Gastrocnemius medialis (tissue), 4 donors: ENCODE data around the gene RGS19. TPM values are rescaled to one million over a fixed set of nuclear protein-coding genes. Genes with fewer than 3 reads are reported as not detected.

Experiments
- ATAC-seq, 2 donors: fragments of 150-250 bp; one replicate each; pipeline ENCODE4 v1.9.1; 2016
- DNase-seq, 2 donors: peaks; one replicate each; pipeline ENCODE4 v3.0.0-alpha.2; 2019
- H3K27ac ChIP-seq, 4 donors: fragments of 200-600 bp; sonication (generic); 1 replicate in 1 of 4; 2 replicates in 3 of 4; pipeline ENCODE4 v1.5.1; 2016 to 2018; ENCODE audit warnings: mild to moderate bottlenecking in 2 of 4, moderate library complexity in 1 of 4
- H3K27me3 ChIP-seq, 3 donors: fragments of 200-600 bp; sonication (generic) in 2 of 3; 1 replicate in 1 of 3; 2 replicates in 2 of 3; pipeline versions ENCODE4 v1.5.1 to v1.6.0; 2016 to 2019; ENCODE audit warnings: mild to moderate bottlenecking in 1 of 3, moderate library complexity in 1 of 3
- H3K36me3 ChIP-seq, 2 donors: fragments of 200-600 bp; sonication (generic) in 1 of 2; one replicate each; pipeline ENCODE4 v1.5.1; 2017 to 2018
- H3K4me1 ChIP-seq, 2 donors: fragments of 200-600 bp; sonication (generic) in 1 of 2; one replicate each; pipeline ENCODE4 v1.5.1; 2016 to 2017; ENCODE audit warnings: mild to moderate bottlenecking in 2 of 2
- H3K4me3 ChIP-seq, 4 donors: fragments of 200-600 bp; sonication (generic) in 3 of 4; 1 replicate in 1 of 4; 2 replicates in 3 of 4; pipeline ENCODE4 v1.5.1; 2016 to 2019; ENCODE audit warnings: mild to moderate bottlenecking in 2 of 4
- H3K9me3 ChIP-seq, 3 donors: fragments of 200-600 bp; sonication (generic) in 2 of 3; 1 replicate in 1 of 3; 2 replicates in 2 of 3; pipeline ENCODE4 v1.5.1; 2016 to 2019
- POLR2A ChIP-seq, 2 donors: fragments of 450-650 bp; IDR thresholded peaks; one replicate each; pipeline ENCODE4 v1.6.1; 2017; ENCODE audit warnings: antibody characterized with exemption in 2 of 2, mild to moderate bottlenecking in 2 of 2, moderate library complexity in 2 of 2
- in situ Hi-C, 4 donors: fragments of 200-750 bp; cut with MboI; loops; one replicate each; pipeline versions ENCODE4 v1.15.0 to v1.8.0; 2017; ENCODE audit warnings: low sequenced_read_pairs in 4 of 4
- intact Hi-C: fragments of 100-400 bp; cut with DNase I; formaldehyde crosslinking; loops from one replicate; pipeline ENCODE4 v1.15.1; 2023; ENCODE audit warnings: low total_unique reads
- total RNA-seq, 4 donors: library from RNA; depleted of rRNA; stranded (reverse); fragments of >200 nt; gene quantifications; one replicate each; pipeline versions ENCODE4 v1.1.0 to v1.2.3, GENCODE V29; 2016
- TF ChIP-seq, protein P1 (sequence below), 5 experiments: fragments of 450-650 bp in 3 of 5; fragments of 200-600 bp in 2 of 5; sonication (generic) in 2 of 5; IDR thresholded peaks in 4 of 5; conservative IDR thresholded peaks in 1 of 5; 1 replicate in 4 of 5; 2 replicates in 1 of 5; pipeline ENCODE4 v1.5.1; 2016 to 2019; ENCODE audit warnings: antibody characterized with exemption in 5 of 5, mild to moderate bottlenecking in 3 of 5, moderate library complexity in 3 of 5

Gene RGS19
- total RNA-seq, 4 donors from 2014 or later, result 0.92 to 7.7 (median 3.5) TPM

DNA sequence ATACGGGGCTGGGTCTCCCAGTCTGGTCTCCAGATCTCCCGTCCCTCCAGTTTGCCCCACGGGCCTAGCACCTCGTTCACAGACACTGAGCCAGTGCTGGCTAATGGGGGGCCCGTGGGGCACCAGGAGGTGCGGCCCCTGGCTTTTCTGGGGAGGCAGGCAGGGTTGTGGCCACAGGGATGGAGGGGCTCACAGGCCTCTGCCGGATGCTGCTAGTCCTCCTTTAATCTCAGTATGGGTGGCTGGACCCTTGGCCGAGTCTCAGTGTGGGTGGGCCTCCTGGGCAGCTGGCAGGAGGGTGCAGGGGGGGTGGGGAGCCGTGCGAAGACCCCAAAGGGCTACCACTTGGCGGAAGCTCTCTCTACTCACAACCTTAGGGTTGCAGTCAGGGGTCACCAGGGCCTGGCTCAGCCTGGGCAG is 28.3 kb downstream of the RGS19 start:
- H3K4me1 ChIP-seq, result no peaks in the 10 kb centered on the region
- TF ChIP-seq POLR2A (IDR thresholded peaks at IDR 0.05), result no peak
- TF ChIP-seq, protein P1, sequence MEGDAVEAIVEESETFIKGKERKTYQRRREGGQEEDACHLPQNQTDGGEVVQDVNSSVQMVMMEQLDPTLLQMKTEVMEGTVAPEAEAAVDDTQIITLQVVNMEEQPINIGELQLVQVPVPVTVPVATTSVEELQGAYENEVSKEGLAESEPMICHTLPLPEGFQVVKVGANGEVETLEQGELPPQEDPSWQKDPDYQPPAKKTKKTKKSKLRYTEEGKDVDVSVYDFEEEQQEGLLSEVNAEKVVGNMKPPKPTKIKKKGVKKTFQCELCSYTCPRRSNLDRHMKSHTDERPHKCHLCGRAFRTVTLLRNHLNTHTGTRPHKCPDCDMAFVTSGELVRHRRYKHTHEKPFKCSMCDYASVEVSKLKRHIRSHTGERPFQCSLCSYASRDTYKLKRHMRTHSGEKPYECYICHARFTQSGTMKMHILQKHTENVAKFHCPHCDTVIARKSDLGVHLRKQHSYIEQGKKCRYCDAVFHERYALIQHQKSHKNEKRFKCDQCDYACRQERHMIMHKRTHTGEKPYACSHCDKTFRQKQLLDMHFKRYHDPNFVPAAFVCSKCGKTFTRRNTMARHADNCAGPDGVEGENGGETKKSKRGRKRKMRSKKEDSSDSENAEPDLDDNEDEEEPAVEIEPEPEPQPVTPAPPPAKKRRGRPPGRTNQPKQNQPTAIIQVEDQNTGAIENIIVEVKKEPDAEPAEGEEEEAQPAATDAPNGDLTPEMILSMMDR (IDR thresholded peaks at IDR 0.05 in 4 of 5, conservative IDR thresholded peaks at IDR 0.05 in 1 of 5), result no peak
- H3K36me3 ChIP-seq, result no peaks in the 10 kb centered on the region
- H3K4me3 ChIP-seq, result peak overlapping the region in 2 of 4 donors; percentile 41 to 54
- H3K27ac ChIP-seq, result peak overlapping the region; percentile 71 to 83 (median 76)
- DNase-seq (no peak), ATAC-seq (no peak)
- no peaks in the 10 kb centered on the region for H3K9me3 ChIP-seq
- H3K27me3 ChIP-seq, result peaks cover 23 to 36% (median 29%) of the 10 kb centered on the region in 3 donors
- intact Hi-C loops, result no loop called here
- in situ Hi-C loops, result no loop called here

DNA sequence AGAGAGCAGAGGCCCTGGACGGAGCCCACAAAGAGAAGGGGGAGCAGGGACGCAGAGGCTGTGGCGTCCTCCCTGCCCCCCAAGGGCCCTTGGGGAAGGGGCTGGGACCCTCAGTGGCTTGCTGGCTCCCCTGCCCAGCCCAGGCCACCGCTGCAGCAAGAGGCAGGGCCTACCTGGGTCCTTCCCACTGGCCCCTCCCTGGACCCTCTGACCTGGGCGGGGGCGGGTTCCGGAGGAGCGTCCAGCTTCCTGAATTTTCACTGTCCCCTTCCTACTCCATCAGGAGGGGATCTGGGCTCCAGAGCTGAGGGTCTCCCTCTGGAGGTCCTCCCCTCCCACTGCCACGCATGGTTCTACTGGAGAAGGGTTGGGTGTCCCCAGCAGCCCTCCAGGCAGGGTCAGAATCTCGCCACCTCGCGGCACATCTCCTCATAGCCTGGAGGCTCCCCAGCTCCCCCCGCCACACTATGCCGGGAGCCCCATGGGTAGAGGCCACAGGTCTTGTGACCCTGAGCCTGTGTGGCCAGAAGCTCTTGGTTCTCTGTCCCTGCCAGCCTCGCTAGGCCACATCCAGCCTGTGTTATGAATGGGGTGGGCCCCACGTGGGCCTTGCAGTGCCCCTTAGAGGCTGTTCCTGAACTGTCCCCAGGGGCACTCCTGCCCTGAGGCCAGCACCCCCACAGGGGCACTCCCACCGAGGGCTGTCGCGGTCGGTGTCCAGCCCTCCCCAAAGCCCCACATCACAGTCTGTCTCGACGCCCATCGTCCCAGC is 28.9 kb downstream of the RGS19 start:
- no peak for ATAC-seq
- peaks cover 27 to 40% (median 33%) of the 10 kb centered on the region in 3 donors for H3K27me3 ChIP-seq
- no peaks in the 10 kb centered on the region for H3K9me3 ChIP-seq
- peak overlapping the region; percentile 71 to 83 (median 76) for H3K27ac ChIP-seq
- no peak for TF ChIP-seq POLR2A (IDR thresholded peaks at IDR 0.05)
- TF ChIP-seq, protein P1 (IDR thresholded peaks at IDR 0.05 in 4 of 5, conservative IDR thresholded peaks at IDR 0.05 in 1 of 5), result no peak
- intact Hi-C loops, result no loop called here
- peak overlapping the region; percentile 25 to 54 (median 38) for H3K4me3 ChIP-seq
- H3K36me3 ChIP-seq, result no peaks in the 10 kb centered on the region
- in situ Hi-C loops, result no loop called here
- DNase-seq, result no peak
- H3K4me1 ChIP-seq, result no peaks in the 10 kb centered on the region

DNA sequence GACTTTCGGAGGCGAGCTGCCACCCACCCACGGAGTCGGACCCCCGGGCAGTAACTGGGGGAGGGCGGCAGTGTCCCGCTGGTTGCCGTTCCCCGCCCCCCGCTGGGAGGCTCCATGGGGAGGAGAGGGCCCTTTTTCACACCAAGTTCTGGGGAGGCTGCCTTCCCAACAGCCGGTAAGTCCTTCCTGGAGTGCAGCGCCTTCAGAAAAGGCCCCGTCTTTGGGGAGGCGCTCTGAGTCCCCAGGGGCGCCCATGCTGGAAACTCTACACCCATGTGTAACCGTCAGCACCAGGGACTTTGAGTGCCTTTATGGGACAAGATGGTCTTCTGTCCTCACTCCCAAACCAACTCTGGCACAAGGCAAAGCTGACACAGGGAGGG is 29.4 kb downstream of the RGS19 start:
- peaks cover 29 to 40% (median 39%) of the 10 kb centered on the region in 3 donors for H3K27me3 ChIP-seq
- DNase-seq (no peak), ATAC-seq (no peak)
- intact Hi-C loops (no loop called here), in situ Hi-C loops (no loop called here)
- H3K4me3 ChIP-seq, result peak overlapping the region; percentile 25 to 54 (median 38)
- TF ChIP-seq, protein P1 (IDR thresholded peaks at IDR 0.05 in 4 of 5, conservative IDR thresholded peaks at IDR 0.05 in 1 of 5), result no peak
- TF ChIP-seq POLR2A (IDR thresholded peaks at IDR 0.05), result no peak
- no peaks in the 10 kb centered on the region for H3K36me3 ChIP-seq
- no peaks in the 10 kb centered on the region for H3K4me1 ChIP-seq
- peak overlapping the region; percentile 71 to 83 (median 76) for H3K27ac ChIP-seq
- H3K9me3 ChIP-seq, result no peaks in the 10 kb centered on the region

DNA sequence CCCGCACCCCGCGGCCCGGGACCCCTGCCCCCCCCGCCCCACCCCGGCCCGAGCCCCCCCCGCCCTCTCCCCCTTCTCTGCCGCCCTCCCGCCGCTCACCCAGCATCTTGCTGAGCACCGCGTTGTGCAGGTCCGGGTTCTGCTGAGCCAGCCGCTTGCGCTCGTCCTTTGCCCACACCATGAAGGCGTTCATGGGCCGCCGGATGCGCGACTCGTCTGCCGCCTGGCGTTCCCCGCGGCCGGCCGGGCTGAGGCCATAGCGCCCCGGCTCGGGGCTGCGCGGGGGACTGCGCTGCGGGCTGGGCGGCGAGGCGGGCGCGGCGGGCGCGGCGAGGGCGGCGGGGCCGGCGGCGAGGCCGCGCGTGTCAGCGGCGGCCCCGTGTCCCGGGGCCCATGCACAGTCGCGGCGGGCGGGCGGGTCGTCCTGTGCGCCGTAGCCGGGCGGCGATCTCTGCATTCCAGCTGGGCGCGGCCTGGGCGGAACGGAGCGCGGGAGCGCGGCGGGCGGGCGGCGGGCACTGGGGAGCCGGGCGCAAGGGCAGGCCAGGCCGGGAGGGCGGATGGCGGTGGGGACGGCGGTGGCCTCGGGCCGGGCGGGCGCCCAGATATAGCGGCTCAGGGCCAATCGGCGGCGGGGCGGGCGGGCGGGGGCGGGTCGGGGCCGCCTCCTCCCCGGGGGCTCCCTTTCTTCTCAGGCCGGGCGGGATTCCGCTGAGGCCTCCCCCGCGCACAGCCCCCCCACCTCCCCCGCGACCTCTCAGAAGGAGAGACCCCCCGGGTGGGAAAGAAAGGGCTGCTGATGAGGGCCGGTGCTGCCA is 30.0 kb downstream of the RGS19 start, which contains the start of gene SOX18:
Gene SOX18, minus strand, starts transcription at position 580 of the 818 bp plus-strand sequence. Its CDS starts 123 bp downstream, at position 457.
- H3K36me3 ChIP-seq, result no peaks in the 10 kb centered on the region
- ATAC-seq, result no peak
- H3K27me3 ChIP-seq, result peaks cover 33 to 44% (median 43%) of the 10 kb centered on the region in 3 donors
- H3K27ac ChIP-seq, result peak within 1 kb of the TSS; percentile 71 to 83 (median 76)
- in situ Hi-C loops, result no loop called here
- no peaks in the 10 kb centered on the region for H3K4me1 ChIP-seq
- TF ChIP-seq, protein P1 (IDR thresholded peaks at IDR 0.05 in 4 of 5, conservative IDR thresholded peaks at IDR 0.05 in 1 of 5), result no peak
- TF ChIP-seq POLR2A (IDR thresholded peaks at IDR 0.05), result peak in 1 of 2 donors; percentile 12
- no peaks in the 10 kb centered on the region for H3K9me3 ChIP-seq
- intact Hi-C loops, result no loop called here
- H3K4me3 ChIP-seq, result peak within 1 kb of the TSS; percentile 25 to 54 (median 38)
- no peak for DNase-seq
